ENCODE data around the gene MAP3K5. TPM values are rescaled to one million over a fixed set of nuclear protein-coding genes. Genes with fewer than 3 reads are reported as not detected.

The MAP3K5 gene
- 21.6 and 24.4 TPM in 2 replicates for total RNA-seq

- ATAC-seq (ENCODE audit: low read depth): peak; percentile 74
- CTCF ChIA-PET: interaction anchor here (0.7 to 5.5 kb wide), 58 partner anchors 9 to 1294 kb away, joined by 3 to 381 read pairs (median 6); partner anchors contain the start of genes BCLAF1, MAP7, PEX7 and SLC35D3
- POLR2A ChIA-PET: interaction anchor here (0.5 to 6.3 kb wide), 29 partner anchors 10 to 1789 kb away, joined by 3 to 119 read pairs (median 6); partner anchors contain the start of genes BCLAF1 and PEX7
- Mint-ChIP-seq H3K4me1 (peaks cover 42% of the 10 kb centered on the region), H3K27me3 (no peaks in the 10 kb centered on the region), H3K27ac (peak within 1 kb of the TSS; percentile 96), H3K9me3 (no peaks in the 10 kb centered on the region), H3K36me3 (ENCODE audit: low read depth) (peaks cover 18% of the 10 kb centered on the region), H3K4me3 (peak within 1 kb of the TSS; percentile 97)
- intact Hi-C loops (cut with micrococcal nuclease): loop anchor here (1.0 to 5.0 kb wide), 13 partner anchors 8 to 1295 kb away; partner anchors contain the start of genes AHI1, BCLAF1 and PEX7
- TF ChIP-seq, protein P1, sequence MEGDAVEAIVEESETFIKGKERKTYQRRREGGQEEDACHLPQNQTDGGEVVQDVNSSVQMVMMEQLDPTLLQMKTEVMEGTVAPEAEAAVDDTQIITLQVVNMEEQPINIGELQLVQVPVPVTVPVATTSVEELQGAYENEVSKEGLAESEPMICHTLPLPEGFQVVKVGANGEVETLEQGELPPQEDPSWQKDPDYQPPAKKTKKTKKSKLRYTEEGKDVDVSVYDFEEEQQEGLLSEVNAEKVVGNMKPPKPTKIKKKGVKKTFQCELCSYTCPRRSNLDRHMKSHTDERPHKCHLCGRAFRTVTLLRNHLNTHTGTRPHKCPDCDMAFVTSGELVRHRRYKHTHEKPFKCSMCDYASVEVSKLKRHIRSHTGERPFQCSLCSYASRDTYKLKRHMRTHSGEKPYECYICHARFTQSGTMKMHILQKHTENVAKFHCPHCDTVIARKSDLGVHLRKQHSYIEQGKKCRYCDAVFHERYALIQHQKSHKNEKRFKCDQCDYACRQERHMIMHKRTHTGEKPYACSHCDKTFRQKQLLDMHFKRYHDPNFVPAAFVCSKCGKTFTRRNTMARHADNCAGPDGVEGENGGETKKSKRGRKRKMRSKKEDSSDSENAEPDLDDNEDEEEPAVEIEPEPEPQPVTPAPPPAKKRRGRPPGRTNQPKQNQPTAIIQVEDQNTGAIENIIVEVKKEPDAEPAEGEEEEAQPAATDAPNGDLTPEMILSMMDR (IDR thresholded peaks at IDR 0.05): no peak
- peak; percentile 91 for DNase-seq
Measured at GRCh38 chr6:136792410-136793262, at the start of gene MAP3K5. Gene MAP3K5 (minus strand): TSS chr6:136792477. CDS start chr6:136792157, 320 bp downstream.

DNA sequence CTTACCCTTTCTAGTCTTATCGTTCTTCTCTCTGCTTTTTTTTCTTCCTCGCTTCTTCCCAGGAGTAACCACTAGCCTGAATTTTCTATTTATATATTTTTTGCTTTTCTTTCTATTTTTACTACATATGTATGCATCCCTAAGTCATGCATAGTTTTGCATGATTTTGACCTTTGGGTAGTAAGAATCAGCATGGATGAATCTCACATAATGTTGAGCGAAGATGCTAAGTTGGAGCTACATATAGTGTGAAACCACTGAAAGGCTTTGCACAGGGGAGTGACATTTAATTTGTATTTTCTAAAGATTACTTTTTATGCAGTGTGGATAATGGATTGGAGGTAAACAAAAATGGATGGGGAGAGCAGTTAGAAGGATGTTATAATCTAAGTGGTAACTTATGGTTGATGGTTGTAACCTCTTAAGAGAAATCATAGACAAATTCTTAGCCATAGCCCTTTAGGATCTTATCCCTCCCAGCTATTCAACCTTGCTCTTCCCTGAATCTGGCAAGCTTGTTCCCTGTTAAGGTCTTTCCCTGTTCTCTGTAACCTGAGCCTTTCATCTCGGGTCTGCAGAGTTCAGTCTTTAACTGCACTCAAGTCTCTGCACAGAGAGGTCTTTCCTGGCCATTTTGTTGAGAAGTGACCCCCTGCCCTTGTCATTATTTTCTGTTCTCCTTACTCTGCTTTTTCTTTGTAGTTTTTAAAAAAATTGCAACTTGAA, 48.2 kb upstream of the MAP3K5 start:
- Mint-ChIP-seq H3K4me1 (no peaks in the 10 kb centered on the region), H3K9me3 (no peaks in the 10 kb centered on the region), H3K27me3 (no peaks in the 10 kb centered on the region), H3K4me3 (no peak overlapping the region), H3K36me3 (ENCODE audit: low read depth) (peaks cover 18% of the 10 kb centered on the region), H3K27ac (no peak overlapping the region)
- TF ChIP-seq, protein P1 (IDR thresholded peaks at IDR 0.05): no peak
- ATAC-seq (ENCODE audit: low read depth) (no peak), DNase-seq (no peak)
- ChIA-PET POLR2A (no interaction called here), CTCF (no interaction called here)
- intact Hi-C loops (cut with micrococcal nuclease): no loop called here

GRCh38 chr6:136831873-136832562, 39.7 kb upstream of the MAP3K5 start:
- POLR2A ChIA-PET: no interaction called here

GRCh38 chr6:136826216-136826615, 33.9 kb upstream of the MAP3K5 start:
- no peak for ATAC-seq (ENCODE audit: low read depth)
- H3K27me3 Mint-ChIP-seq: no peaks in the 10 kb centered on the region
- peaks cover 6% of the 10 kb centered on the region for H3K9me3 Mint-ChIP-seq
- peaks cover 46% of the 10 kb centered on the region for H3K36me3 Mint-ChIP-seq (ENCODE audit: low read depth)
- intact Hi-C loops (cut with micrococcal nuclease): loop anchor here (10.0 kb wide), 2 partner anchors 819 to 1579 kb away; partner anchors contain the start of gene HEBP2
- H3K27ac Mint-ChIP-seq: no peak overlapping the region
- POLR2A ChIA-PET: interaction anchor here (0.6 kb wide), 1 partner anchor 1993 kb away, joined by 3 read pairs; no protein-coding TSS in a partner anchor
- peaks cover 32% of the 10 kb centered on the region for H3K4me1 Mint-ChIP-seq
- TF ChIP-seq, protein P1 (IDR thresholded peaks at IDR 0.05): no peak
- no peak for DNase-seq
- no peak overlapping the region for H3K4me3 Mint-ChIP-seq
- CTCF ChIA-PET: no interaction called here

More at GRCh38 chr6:136831873-136832562, 39.7 kb upstream of the MAP3K5 start:
- CTCF ChIA-PET: no interaction called here
- intact Hi-C loops (cut with micrococcal nuclease): no loop called here
- Mint-ChIP-seq H3K9me3 (peaks cover 18% of the 10 kb centered on the region), H3K36me3 (ENCODE audit: low read depth) (peaks cover 64% of the 10 kb centered on the region), H3K4me3 (no peak overlapping the region), H3K4me1 (peaks cover 16% of the 10 kb centered on the region), H3K27me3 (no peaks in the 10 kb centered on the region), H3K27ac (no peak overlapping the region)
- TF ChIP-seq, protein P1 (IDR thresholded peaks at IDR 0.05): no peak
- DNase-seq: no peak
- ATAC-seq (ENCODE audit: low read depth): no peak
